ENCODE measurements around the gene TAS2R60.
"Not testable (repeated sequence)": the region's sequence is repeated elsewhere in the genome, so short reads cannot be mapped to it uniquely, and the experiment has no call there.

Gene TAS2R60

GRCh38 chr7:143444063-143444782 lies 970 bp downstream of the TAS2R60 start:
- no peak for DNase-seq

- DNase-seq = no peak
Measured at GRCh38 chr7:143444785-143445184, 1.5 kb downstream of the TAS2R60 start.

- DNase-seq = no peak
Measured at GRCh38 chr7:143447466-143447865, 4.2 kb downstream of the TAS2R60 start.

GRCh38 chr7:143448429-143448828 lies 5.2 kb downstream of the TAS2R60 start:
- DNase-seq = no peak

GRCh38 chr7:143449793-143450192 lies 6.5 kb downstream of the TAS2R60 start:
- no peak for DNase-seq

GRCh38 chr7:143451122-143451521 lies 7.9 kb downstream of the TAS2R60 start:
- no peak for DNase-seq

GRCh38 chr7:143451746-143452145 lies 8.5 kb downstream of the TAS2R60 start:
- no peak for DNase-seq

GRCh38 chr7:143452495-143452894 lies 9.2 kb downstream of the TAS2R60 start:
- DNase-seq = no peak

- no peak for DNase-seq
Measured at GRCh38 chr7:143454091-143454680, 10.9 kb downstream of the TAS2R60 start.

GRCh38 chr7:143455491-143455890 lies 12.2 kb downstream of the TAS2R60 start:
- DNase-seq = no peak

- DNase-seq = no peak
Measured at GRCh38 chr7:143455942-143456341, 12.7 kb downstream of the TAS2R60 start.

GRCh38 chr7:143456992-143457793 lies 13.9 kb downstream of the TAS2R60 start:
- no peak for DNase-seq

- DNase-seq = no peak
Measured at GRCh38 chr7:143458263-143458662, 15.0 kb downstream of the TAS2R60 start.

- no peak for DNase-seq
Measured at GRCh38 chr7:143458681-143459080, 15.4 kb downstream of the TAS2R60 start.

- DNase-seq = no peak
Measured at GRCh38 chr7:143459359-143459758, 16.1 kb downstream of the TAS2R60 start.

GRCh38 chr7:143460271-143460979 lies 17.2 kb downstream of the TAS2R60 start:
- DNase-seq = no peak

GRCh38 chr7:143462045-143462444 lies 18.8 kb downstream of the TAS2R60 start:
- DNase-seq = no peak

GRCh38 chr7:143463556-143463955 lies 20.3 kb downstream of the TAS2R60 start:
- DNase-seq = no peak

- no peak for DNase-seq
Measured at GRCh38 chr7:143463957-143464356, 20.7 kb downstream of the TAS2R60 start.

GRCh38 chr7:143467724-143468123 lies 24.5 kb downstream of the TAS2R60 start:
- DNase-seq = no peak

GRCh38 chr7:143472071-143472689 lies 28.9 kb downstream of the TAS2R60 start:
- DNase-seq = not testable (repeated sequence)

- no peak for DNase-seq
Measured at GRCh38 chr7:143477501-143478150, 34.4 kb downstream of the TAS2R60 start, which contains the start of gene TAS2R41. Gene TAS2R41 (plus strand): TSS chr7:143477873. CDS start chr7:143477873, 0 bp downstream.

All from activated CD4-positive, alpha-beta T cell treated with anti-CD3 and anti-CD28 coated beads, Interleukin-2, Interleukin-6, amounts not matched to agents 100 ng/mL and 50 ng/mL, durations not matched to agents 16 hours and 8 hours (primary cell).